Right cardiac atrium (tissue), 5 donors: ENCODE measurements around the gene FBXL4. TPM values are rescaled to one million over a fixed set of nuclear protein-coding genes. Genes with fewer than 3 reads are reported as not detected.
A peak's percentile ranks its signal among the peaks of the same experiment; 100 is the strongest.

Experiments used
- ATAC-seq, 2 donors: fragments of 200-7000 bp; cut with Tn5 transposase; one replicate each; pipeline versions ENCODE4 v1.8.0 to v1.9.1; 2020; ENCODE audit warnings: moderate library complexity in 2 of 2, mild to moderate bottlenecking in 1 of 2
- DNase-seq, 3 donors: peaks; one replicate each; pipeline ENCODE4 v3.0.0-alpha.2; 2020
- H3K27ac ChIP-seq: one replicate; pipeline ENCODE4 v1.5.1; 2013; ENCODE audit warnings: mild to moderate bottlenecking, low read length, control low read depth, moderate library complexity
- H3K27me3 ChIP-seq: one replicate; pipeline ENCODE4 v1.6.1; 2013; ENCODE audit not compliant: control insufficient read depth, insufficient read depth
- H3K4me1 ChIP-seq: one replicate; pipeline ENCODE4 v1.6.1; 2013; ENCODE audit warnings: low read length; ENCODE audit not compliant: control insufficient read depth, insufficient read depth
- H3K4me3 ChIP-seq: one replicate; pipeline ENCODE4 v1.5.1; 2013; ENCODE audit warnings: low read length, control low read depth
- H3K9me3 ChIP-seq: one replicate; pipeline ENCODE4 v1.6.1; 2013; ENCODE audit warnings: low read length; ENCODE audit not compliant: control insufficient read depth
- WGBS: extraction: QIAGEN DNeasy Blood & Tissue Kit; methylation state at CpG from one replicate; pipeline ENCODE4 v1.1.7; 2013; 5-methylcytosine and 5-hydroxymethylcytosine counted together
- intact Hi-C, 4 donors: fragments of 100-400 bp; cut with DNase I; formaldehyde crosslinking; loops; one replicate each; pipeline versions ENCODE4 v1.11.0 to v1.14.0; 2022 to 2023
- polyA plus RNA-seq: library from polyadenylated mRNA; stranded (reverse); fragments of 200-250 nt; gene quantifications from one replicate; pipeline ENCODE4 v1.2.3, GENCODE V29; 2013
- total RNA-seq, 4 donors: library from RNA; stranded (reverse); fragmentation: NEBNext Ultra II Directional; extraction: Animal tissue kit (Norgen Biotek cat#: 25700); gene quantifications; one replicate each; pipeline ENCODE4 v1.2.1, GENCODE V29; 2021
- donor health status: healthy with polysubstance abuse.
- donor health status: DM: no; HTN: yes; CAD: no.
- donor health status: DM: no; HTN: no; CAD: no.
- donor health status: DM: no; HTN: yes; CAD: no; lungs with severe emphysema.
- donor health status: DM: yes; HTN: yes; CAD: no.

Gene FBXL4
- total and polyA plus RNA-seq, 5 donors, result 7.7 to 27.9 (median 24.7) TPM

DNA sequence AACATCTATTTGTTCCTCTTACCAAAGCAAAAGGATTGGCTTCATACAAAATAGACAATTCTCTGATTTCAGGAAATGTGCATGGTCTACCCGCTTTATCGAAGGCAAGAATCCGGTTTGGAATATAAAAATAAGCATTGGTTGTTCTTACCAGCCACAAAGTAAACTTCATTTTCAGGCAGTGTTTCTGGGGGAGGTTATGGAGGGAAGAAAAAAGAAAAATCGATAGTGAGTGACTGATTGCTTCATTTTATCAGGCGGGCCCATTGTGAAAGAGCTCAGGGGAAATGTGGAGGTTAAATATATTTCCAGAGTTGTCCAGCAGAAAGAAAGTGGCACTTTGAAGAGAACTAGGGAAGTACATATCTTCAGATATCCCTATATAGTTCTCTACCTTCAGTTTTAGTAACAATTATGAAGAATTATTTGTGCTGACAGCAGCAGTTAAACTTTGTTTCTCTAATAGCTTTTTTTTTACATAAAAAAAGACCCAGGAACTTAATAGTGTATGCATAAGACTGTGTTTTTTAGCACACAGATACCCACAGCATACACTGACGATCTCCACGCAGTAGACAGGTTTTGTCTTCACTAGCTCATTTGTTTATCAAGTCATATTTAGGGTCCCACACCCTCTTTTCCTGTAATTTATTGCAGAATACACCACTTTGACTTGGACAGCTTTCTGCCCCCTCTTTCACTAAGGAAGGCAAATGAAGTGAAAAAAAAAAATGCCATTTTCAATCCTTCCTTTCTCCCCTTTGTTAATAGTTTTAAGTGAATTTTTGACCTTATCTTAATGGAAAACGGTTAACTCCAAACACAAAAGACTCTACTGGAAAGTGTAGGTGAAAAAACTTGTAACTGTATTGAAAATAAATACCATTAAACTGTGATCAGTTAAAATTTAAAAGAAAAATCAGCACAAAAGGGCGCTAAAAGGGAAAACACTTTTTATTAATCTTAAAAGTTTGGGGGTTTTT is 110.5 kb downstream of the FBXL4 start:
- ATAC-seq, result no peak
- DNase-seq, result no peak
- no peaks in the 10 kb centered on the region for H3K9me3 ChIP-seq
- 23% methylated on average over 9 of the region's 9 CpGs for WGBS
- peaks cover 6% of the 10 kb centered on the region for H3K4me1 ChIP-seq
- no peak overlapping the region for H3K27ac ChIP-seq
- intact Hi-C loops, result no loop called here
- H3K27me3 ChIP-seq, result peaks cover 8% of the 10 kb centered on the region
- H3K4me3 ChIP-seq, result no peak overlapping the region

DNA sequence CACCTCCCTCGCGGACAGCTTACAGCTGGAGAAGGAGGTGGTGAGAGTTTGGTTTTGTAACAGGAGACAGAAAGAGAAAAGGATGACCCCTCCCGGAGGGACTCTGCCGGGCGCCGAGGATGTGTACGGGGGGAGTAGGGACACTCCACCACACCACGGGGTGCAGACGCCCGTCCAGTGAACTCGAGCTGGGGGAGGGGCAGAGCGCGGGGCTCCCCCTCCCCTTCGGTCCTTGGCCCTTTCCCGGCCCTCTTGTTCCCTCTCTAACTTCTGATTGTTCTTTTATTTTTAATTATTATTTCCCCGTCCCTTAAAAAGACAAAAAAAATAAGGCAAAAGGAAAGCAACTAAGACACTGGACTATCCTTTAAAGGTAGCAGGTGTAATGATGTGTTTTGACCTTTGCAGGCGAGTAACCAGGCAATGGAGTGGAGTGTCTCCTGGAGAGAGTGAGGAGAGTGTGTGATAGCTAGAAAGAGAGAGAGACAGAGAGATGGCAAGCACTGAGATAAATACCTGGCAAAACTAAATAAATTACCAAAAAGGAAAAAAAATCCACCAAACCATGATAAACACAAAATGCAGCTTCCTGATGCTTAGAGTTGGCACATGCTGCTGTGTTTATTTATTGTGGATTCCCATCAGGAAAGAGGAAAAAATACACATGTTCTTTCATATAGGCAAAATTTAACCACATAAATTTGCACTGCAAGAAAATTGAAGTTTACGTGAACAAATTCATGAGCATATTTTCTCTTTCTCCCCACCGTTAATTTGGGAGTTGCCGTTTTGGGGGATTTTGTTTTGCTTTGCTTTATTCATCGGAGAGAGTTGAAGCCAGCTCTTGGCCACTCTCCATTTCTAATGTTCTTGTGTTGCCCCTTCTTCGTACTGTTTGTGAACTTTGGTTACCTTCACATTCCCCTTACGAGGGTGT is 111.5 kb downstream of the FBXL4 start:
- ATAC-seq (no peak), DNase-seq (no peak)
- H3K27me3 ChIP-seq, result peaks cover 8% of the 10 kb centered on the region
- intact Hi-C loops, result no loop called here
- 6% methylated on average over 23 of the region's 23 CpGs for WGBS
- H3K9me3 ChIP-seq, result no peaks in the 10 kb centered on the region
- H3K27ac ChIP-seq, result no peak overlapping the region
- peak overlapping the region; percentile 5 for H3K4me3 ChIP-seq
- peaks cover 7% of the 10 kb centered on the region for H3K4me1 ChIP-seq

DNA sequence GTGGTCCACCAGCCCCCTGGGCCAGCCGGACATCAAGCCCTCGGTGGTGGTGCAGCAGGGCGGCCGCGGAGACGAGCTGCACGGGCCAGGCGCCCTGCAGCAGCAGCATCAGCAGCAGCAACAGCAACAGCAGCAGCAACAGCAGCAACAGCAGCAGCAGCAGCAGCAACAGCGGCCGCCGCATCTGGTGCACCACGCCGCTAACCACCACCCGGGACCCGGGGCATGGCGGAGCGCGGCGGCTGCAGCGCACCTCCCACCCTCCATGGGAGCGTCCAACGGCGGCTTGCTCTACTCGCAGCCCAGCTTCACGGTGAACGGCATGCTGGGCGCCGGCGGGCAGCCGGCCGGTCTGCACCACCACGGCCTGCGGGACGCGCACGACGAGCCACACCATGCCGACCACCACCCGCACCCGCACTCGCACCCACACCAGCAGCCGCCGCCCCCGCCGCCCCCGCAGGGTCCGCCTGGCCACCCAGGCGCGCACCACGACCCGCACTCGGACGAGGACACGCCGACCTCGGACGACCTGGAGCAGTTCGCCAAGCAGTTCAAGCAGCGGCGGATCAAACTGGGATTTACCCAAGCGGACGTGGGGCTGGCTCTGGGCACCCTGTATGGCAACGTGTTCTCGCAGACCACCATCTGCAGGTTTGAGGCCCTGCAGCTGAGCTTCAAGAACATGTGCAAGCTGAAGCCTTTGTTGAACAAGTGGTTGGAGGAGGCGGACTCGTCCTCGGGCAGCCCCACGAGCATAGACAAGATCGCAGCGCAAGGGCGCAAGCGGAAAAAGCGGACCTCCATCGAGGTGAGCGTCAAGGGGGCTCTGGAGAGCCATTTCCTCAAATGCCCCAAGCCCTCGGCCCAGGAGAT is 112.4 kb downstream of the FBXL4 start:
- peak overlapping the region; percentile 79 for H3K4me3 ChIP-seq
- intact Hi-C loops, result no loop called here
- ATAC-seq (no peak), DNase-seq (peak in 1 of 3 donors; percentile 51)
- H3K4me1 ChIP-seq, result peaks cover 7% of the 10 kb centered on the region
- no peak overlapping the region for H3K27ac ChIP-seq
- peaks cover 8% of the 10 kb centered on the region for H3K27me3 ChIP-seq
- 2% methylated on average over 76 of the region's 76 CpGs for WGBS
- H3K9me3 ChIP-seq, result no peaks in the 10 kb centered on the region

DNA sequence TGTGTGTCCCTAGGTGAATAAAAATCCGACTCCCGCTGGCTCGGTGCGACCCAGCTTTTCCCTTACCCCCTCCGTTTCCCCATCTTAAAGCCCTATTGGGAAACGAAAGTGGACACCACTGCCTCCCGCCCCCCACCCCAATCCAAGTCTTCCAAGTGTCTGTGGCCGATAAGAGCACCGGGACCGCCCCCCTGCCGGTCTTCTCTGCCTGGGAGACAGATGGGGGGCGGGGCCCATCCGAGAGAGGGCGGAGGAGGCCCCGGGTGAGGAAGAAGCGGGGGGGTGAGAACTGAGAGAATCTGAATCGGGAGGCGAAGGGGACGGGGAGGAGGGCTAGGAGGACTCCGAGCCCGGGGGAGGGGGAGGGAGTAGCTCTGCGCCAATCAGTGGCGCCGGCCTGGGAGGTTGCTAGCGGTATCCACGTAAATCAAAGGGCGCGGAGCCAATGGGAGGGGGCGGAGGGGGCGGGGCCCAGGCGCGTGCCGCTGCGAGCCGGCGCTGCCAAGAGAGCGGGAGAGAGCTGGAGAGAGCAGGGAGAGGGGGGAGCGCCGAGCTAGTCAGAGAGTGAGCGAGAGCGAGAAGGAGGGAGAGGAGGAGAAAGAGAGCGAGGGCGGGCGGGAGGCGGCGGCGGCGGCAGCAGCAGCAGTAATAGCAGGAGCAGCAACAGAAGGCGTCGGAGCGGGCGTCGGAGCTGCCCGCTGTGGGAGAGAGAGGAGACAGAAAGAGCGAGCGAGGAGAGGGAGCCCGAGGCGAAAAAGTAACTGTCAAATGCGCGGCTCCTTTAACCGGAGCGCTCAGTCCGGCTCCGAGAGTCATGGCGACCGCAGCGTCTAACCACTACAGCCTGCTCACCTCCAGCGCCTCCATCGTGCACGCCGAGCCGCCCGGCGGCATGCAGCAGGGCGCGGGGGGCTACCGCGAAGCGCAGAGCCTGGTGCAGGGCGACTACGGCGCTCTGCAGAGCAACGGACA is 113.4 kb downstream of the FBXL4 start, which contains the start of gene POU3F2:
Gene POU3F2 (plus strand): TSS at position 515 of the 972 bp plus-strand sequence. CDS start 300 bp downstream, at position 815.
- under 1% methylated on average over 83 of the region's 83 CpGs for WGBS
- DNase-seq, result peak; percentile 66 to 83 (median 79)
- H3K27me3 ChIP-seq, result peaks cover 3% of the 10 kb centered on the region

DNA sequence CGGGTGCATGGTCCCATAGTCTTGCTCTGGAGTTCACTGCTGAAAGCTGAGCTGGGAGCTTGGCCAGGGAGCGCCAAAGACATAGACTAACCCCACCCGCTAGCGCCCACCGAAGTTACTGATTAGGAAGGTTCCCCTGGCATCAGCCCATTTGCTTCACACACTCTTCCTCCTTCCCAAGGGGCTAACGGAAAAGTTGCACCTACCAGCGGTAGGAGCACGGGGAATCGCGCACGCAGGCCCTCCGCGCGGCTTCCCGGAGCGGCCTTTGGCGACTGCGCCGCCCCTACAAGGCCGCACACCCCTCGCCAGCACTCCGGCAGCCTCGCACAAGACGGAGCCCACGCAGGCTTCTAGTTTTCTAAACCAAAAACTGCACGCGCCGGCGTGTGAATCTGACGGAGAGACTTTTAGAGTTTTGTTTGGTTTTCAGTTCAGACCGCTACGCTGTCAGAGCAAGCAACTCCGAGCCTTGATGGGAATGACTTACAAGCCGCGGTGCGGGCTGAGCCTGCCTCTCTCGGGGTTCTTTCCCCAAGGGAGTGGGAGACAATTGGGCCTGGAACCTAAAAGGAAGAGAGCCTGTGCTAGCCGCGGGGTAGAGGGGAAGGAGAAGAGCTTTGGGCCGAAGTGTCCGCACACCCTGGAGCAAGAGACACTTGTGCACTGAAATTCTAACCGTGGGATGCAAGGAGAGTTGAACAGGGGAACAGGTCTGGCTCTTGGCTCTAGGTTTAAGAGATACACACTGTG is 114.3 kb downstream of the FBXL4 start:
- no peaks in the 10 kb centered on the region for H3K27me3 ChIP-seq
- peak; percentile 33 to 36 for ATAC-seq
- intact Hi-C loops, result no loop called here

More for the DNA sequence above, 113.4 kb downstream of the FBXL4 start, which contains the start of gene POU3F2:
- ATAC-seq, result peak; percentile 80 to 84
- intact Hi-C loops, result no loop called here
- H3K4me3 ChIP-seq, result peak within 1 kb of the TSS; percentile 79
- peaks cover 7% of the 10 kb centered on the region for H3K4me1 ChIP-seq
- H3K9me3 ChIP-seq, result no peaks in the 10 kb centered on the region
- no peak within 1 kb of the TSS for H3K27ac ChIP-seq

DNA sequence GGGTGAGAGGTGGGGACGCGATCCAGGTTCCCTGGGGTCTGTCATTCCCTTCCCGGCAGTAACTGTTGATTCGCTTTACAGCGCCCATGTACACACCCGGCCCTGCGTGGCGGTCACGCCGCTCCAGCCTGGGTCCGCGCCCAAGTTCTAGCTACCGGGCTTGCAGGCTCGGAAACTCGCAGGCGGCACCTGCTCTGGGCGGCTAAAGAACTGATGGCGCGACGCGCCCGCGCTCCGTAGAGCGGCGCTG is 114.8 kb downstream of the FBXL4 start:
- 2% methylated on average over 26 of the region's 26 CpGs for WGBS
- Histone ChIP-seq H3K4me3 (peak overlapping the region; percentile 79), H3K27ac (no peak overlapping the region), H3K4me1 (peaks cover 7% of the 10 kb centered on the region), H3K27me3 (no peaks in the 10 kb centered on the region), H3K9me3 (no peaks in the 10 kb centered on the region)
- peak; percentile 59 to 60 for ATAC-seq
- intact Hi-C loops, result no loop called here
- peak in 1 of 3 donors; percentile 67 for DNase-seq

More for the DNA sequence above, 114.3 kb downstream of the FBXL4 start:
- under 1% methylated on average over 42 of the region's 42 CpGs for WGBS
- no peak for DNase-seq
- H3K9me3 ChIP-seq, result no peaks in the 10 kb centered on the region
- H3K27ac ChIP-seq, result no peak overlapping the region
- peaks cover 7% of the 10 kb centered on the region for H3K4me1 ChIP-seq
- peak overlapping the region; percentile 79 for H3K4me3 ChIP-seq

DNA sequence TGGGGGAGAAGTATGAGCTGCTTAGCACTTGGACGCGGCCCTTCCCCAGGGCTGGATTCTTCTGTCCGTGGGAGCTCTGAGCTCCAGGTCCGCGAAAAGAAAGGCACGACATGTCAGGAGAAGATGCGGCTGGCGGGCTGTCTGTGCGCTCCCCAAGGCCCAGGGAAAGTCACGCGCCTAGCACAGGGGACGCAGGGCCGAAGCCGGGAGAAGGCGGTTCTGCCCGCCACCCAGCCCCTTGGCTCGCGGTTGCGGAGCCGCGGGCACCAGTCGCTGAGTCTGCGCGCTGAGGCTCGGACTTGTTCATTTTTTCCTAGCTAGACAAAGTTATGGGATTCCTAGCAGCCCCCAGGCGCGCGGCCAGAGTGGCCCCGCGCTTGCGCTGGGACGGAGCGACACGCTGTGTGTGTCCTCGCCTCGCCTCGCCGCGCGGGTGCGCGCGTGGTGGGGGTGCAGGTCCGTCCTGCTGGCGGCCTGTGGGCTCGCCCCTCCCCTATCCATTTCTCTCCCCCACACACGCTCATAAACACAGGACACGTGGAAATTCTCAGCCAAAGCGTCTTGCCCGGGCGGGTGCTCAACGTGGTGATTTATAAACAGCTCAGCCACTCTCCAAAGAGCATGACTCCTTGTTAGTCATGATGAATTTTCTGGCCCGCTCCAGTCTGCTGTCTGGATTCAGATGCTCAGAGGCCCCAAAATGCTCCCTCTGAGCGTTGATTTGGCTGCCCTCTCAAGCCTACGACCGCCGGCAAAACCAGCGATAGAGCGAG is 115.3 kb downstream of the FBXL4 start:
- Histone ChIP-seq H3K4me1 (peaks cover 7% of the 10 kb centered on the region), H3K27ac (no peak overlapping the region), H3K9me3 (no peaks in the 10 kb centered on the region), H3K4me3 (peak overlapping the region; percentile 79), H3K27me3 (no peaks in the 10 kb centered on the region)
- intact Hi-C loops, result no loop called here
- 1% methylated on average over 59 of the region's 59 CpGs for WGBS
- no peak for DNase-seq
- peak in 1 of 2 donors; percentile 46 for ATAC-seq

DNA sequence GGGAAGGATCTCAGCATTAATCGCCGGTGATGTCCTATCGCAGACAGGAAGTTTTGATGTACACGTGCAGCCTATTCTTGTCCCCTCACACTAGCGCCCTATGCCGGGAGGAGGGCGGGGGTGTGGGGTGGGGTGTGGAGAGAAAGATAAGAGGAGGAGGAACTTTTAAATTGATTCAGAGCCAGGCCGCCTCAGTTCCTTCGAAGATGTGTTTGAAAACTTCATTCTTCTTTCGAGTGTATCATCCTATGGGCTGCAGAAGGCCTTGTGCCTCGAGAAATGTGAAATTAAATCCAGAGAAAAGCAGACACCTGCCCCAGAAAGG is 115.8 kb downstream of the FBXL4 start:
- Histone ChIP-seq H3K9me3 (no peaks in the 10 kb centered on the region), H3K27ac (no peak overlapping the region), H3K4me1 (peaks cover 7% of the 10 kb centered on the region), H3K27me3 (no peaks in the 10 kb centered on the region), H3K4me3 (peak overlapping the region; percentile 11)
- WGBS, result 2% methylated on average over 11 of the region's 11 CpGs
- DNase-seq (no peak), ATAC-seq (no peak)
- intact Hi-C loops, result no loop called here
